ENCODE measurements around the gene FGD2.

- no peak for TF ChIP-seq POLR2A (IDR thresholded peaks at IDR 0.05)
- TF ChIP-seq, protein P1, sequence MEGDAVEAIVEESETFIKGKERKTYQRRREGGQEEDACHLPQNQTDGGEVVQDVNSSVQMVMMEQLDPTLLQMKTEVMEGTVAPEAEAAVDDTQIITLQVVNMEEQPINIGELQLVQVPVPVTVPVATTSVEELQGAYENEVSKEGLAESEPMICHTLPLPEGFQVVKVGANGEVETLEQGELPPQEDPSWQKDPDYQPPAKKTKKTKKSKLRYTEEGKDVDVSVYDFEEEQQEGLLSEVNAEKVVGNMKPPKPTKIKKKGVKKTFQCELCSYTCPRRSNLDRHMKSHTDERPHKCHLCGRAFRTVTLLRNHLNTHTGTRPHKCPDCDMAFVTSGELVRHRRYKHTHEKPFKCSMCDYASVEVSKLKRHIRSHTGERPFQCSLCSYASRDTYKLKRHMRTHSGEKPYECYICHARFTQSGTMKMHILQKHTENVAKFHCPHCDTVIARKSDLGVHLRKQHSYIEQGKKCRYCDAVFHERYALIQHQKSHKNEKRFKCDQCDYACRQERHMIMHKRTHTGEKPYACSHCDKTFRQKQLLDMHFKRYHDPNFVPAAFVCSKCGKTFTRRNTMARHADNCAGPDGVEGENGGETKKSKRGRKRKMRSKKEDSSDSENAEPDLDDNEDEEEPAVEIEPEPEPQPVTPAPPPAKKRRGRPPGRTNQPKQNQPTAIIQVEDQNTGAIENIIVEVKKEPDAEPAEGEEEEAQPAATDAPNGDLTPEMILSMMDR (IDR thresholded peaks at IDR 0.05) = no peak
These were observed 49.0 kb upstream of the FGD2 start for GRCh38 chr6:36956446-36956820.

Data from body of pancreas (tissue), 4 donors.